ENCODE measurements around the gene CYB5R2.

Gene CYB5R2

DNA sequence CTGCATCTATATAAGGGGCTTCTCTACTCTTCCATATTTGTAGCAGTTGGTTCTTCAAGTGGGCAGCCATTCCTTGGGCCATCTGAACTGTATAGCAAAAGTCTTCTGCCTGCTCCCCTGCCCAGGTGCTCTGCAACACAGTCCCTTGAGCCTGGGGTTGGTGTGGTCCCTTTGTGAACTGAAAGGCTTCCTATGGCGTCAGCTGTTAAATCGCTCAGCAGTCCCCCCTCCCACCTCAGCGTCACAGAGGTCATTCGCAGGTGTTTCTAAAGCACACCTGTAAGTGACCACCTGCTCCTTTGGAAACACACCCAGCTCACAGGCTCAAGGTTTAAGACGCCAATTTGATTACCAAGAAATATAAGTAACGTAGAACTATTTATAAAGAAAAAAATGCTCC is 37.0 kb downstream of the CYB5R2 start:
- no peak overlapping the region for H3K9ac ChIP-seq (ENCODE audit: low read depth, low read length, poor library complexity)
- H3K27ac ChIP-seq (replicated peaks; ENCODE audit: low read length) = no peak overlapping the region
- no peak overlapping the region for H2BK120ac ChIP-seq (ENCODE audit: low read depth, low read length)
- no peak overlapping the region for H4K8ac ChIP-seq (ENCODE audit: low read depth, low read length)
- DNase-seq (ENCODE audit: low spot score) = no peak
- H3K14ac ChIP-seq (ENCODE audit: low read length) = no peak overlapping the region
- no peak overlapping the region for H3K18ac ChIP-seq (ENCODE audit: low read length)
- no peak overlapping the region for H3K4me2 ChIP-seq (ENCODE audit: insufficient read depth, low read length, poor library complexity, severe bottlenecking)
- H3K4me1 ChIP-seq (ENCODE audit: control insufficient read depth in 2 of 2, insufficient read depth in 1 of 2, low read depth in 1 of 2, low read length in 2 of 2) = peaks cover 0 to 3% of the 10 kb centered on the region in 2 donors
- WGBS, 2 donors (ENCODE audit: extremely low coverage in 2 of 2, insufficient read length in 2 of 2, insufficient replicate concordance in 1 of 2) = no CpG with 5 or more reads among the region's 6 CpGs
- no peaks in the 10 kb centered on the region for H3K9me3 ChIP-seq (replicated peaks in 1 of 2; ENCODE audit: control insufficient read depth in 2 of 2, insufficient read depth in 1 of 2, low read depth in 1 of 2, low read length in 2 of 2)
- no peak overlapping the region for H3K23ac ChIP-seq (ENCODE audit: low read depth, low read length, poor library complexity)
- H3K4ac ChIP-seq (ENCODE audit: low read length) = no peak overlapping the region
- H3K79me1 ChIP-seq (ENCODE audit: low read depth, low read length) = no peaks in the 10 kb centered on the region
- H2BK12ac ChIP-seq (ENCODE audit: low read length) = no peak overlapping the region
- no peak overlapping the region for H2AFZ ChIP-seq (ENCODE audit: low read length)
- no peaks in the 10 kb centered on the region for H3K36me3 ChIP-seq (replicated peaks in 1 of 2; ENCODE audit: control insufficient read depth in 2 of 2, insufficient read depth in 2 of 2, low read length in 2 of 2)
- no peak overlapping the region for H3K4me3 ChIP-seq (ENCODE audit: low read length in 2 of 2)
- H2AK5ac ChIP-seq (ENCODE audit: low read depth, low read length) = no peak overlapping the region
- H2BK5ac ChIP-seq (ENCODE audit: low read length) = no peak overlapping the region
- no peak overlapping the region for H2BK15ac ChIP-seq (ENCODE audit: low read length)
- H3K27me3 ChIP-seq (ENCODE audit: control insufficient read depth in 3 of 3, insufficient read depth in 3 of 3, low read depth in 1 of 3, low read length in 3 of 3) = no peaks in the 10 kb centered on the region
- no peak overlapping the region for H4K91ac ChIP-seq (ENCODE audit: low read depth, low read length, poor library complexity)

DNA sequence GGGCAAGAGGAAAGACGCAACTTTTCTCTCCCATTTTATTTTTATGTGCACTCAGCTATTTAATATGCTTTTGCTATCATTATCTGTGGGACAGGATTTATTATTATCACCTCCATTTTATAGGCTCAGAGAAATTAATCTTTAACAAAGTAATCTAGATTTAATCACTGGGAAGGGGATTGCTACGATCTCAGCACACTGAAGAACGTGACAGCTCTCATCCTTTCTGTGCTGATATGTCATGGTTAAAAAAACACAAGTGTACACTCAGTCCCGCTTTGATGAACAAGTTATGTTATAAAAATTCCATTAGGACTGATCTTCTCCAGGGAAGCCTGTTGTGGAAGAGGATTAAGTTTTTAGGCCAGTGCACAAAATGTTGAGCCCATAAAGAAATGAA is 37.6 kb downstream of the CYB5R2 start:
- Histone ChIP-seq H3K4me1 (ENCODE audit: control insufficient read depth in 2 of 2, insufficient read depth in 1 of 2, low read depth in 1 of 2, low read length in 2 of 2) (peaks cover 0 to 3% of the 10 kb centered on the region in 2 donors), H3K14ac (ENCODE audit: low read length) (no peak overlapping the region), H3K23ac (ENCODE audit: low read depth, low read length, poor library complexity) (no peak overlapping the region), H2AFZ (ENCODE audit: low read length) (no peak overlapping the region), H3K9ac (ENCODE audit: low read depth, low read length, poor library complexity) (no peak overlapping the region), H2BK12ac (ENCODE audit: low read length) (no peak overlapping the region), H3K27ac (replicated peaks; ENCODE audit: low read length) (no peak overlapping the region), H3K4me2 (ENCODE audit: insufficient read depth, low read length, poor library complexity, severe bottlenecking) (no peak overlapping the region), H2BK5ac (ENCODE audit: low read length) (no peak overlapping the region), H3K18ac (ENCODE audit: low read length) (no peak overlapping the region), H3K36me3 (replicated peaks in 1 of 2; ENCODE audit: control insufficient read depth in 2 of 2, insufficient read depth in 2 of 2, low read length in 2 of 2) (no peaks in the 10 kb centered on the region), H4K91ac (ENCODE audit: low read depth, low read length, poor library complexity) (no peak overlapping the region), H3K27me3 (ENCODE audit: control insufficient read depth in 3 of 3, insufficient read depth in 3 of 3, low read depth in 1 of 3, low read length in 3 of 3) (no peaks in the 10 kb centered on the region), H2AK5ac (ENCODE audit: low read depth, low read length) (no peak overlapping the region), H3K9me3 (replicated peaks in 1 of 2; ENCODE audit: control insufficient read depth in 2 of 2, insufficient read depth in 1 of 2, low read depth in 1 of 2, low read length in 2 of 2) (no peaks in the 10 kb centered on the region), H4K8ac (ENCODE audit: low read depth, low read length) (no peak overlapping the region), H3K4ac (ENCODE audit: low read length) (no peak overlapping the region), H3K79me1 (ENCODE audit: low read depth, low read length) (no peaks in the 10 kb centered on the region), H2BK120ac (ENCODE audit: low read depth, low read length) (no peak overlapping the region), H3K4me3 (ENCODE audit: low read length in 2 of 2) (no peak overlapping the region), H2BK15ac (ENCODE audit: low read length) (no peak overlapping the region)
- DNase-seq (ENCODE audit: low spot score) = no peak
- no CpG with 5 or more reads among the region's 4 CpGs for WGBS, 2 donors (ENCODE audit: extremely low coverage in 2 of 2, insufficient read length in 2 of 2, insufficient replicate concordance in 1 of 2)

GRCh38 chr11:7635137-7635536 is 38.2 kb downstream of the CYB5R2 start:
- no peak overlapping the region for H3K23ac ChIP-seq (ENCODE audit: low read depth, low read length, poor library complexity)
- no peak overlapping the region for H3K27ac ChIP-seq (replicated peaks; ENCODE audit: low read length)
- no peak overlapping the region for H3K4me2 ChIP-seq (ENCODE audit: insufficient read depth, low read length, poor library complexity, severe bottlenecking)
- no peak overlapping the region for H2BK120ac ChIP-seq (ENCODE audit: low read depth, low read length)
- no peaks in the 10 kb centered on the region for H3K27me3 ChIP-seq (ENCODE audit: control insufficient read depth in 3 of 3, insufficient read depth in 3 of 3, low read depth in 1 of 3, low read length in 3 of 3)
- H4K91ac ChIP-seq (ENCODE audit: low read depth, low read length, poor library complexity) = no peak overlapping the region
- H3K14ac ChIP-seq (ENCODE audit: low read length) = no peak overlapping the region
- no peaks in the 10 kb centered on the region for H3K9me3 ChIP-seq (replicated peaks in 1 of 2; ENCODE audit: control insufficient read depth in 2 of 2, insufficient read depth in 1 of 2, low read depth in 1 of 2, low read length in 2 of 2)
- no CpG with 5 or more reads among the region's 4 CpGs for WGBS, 2 donors (ENCODE audit: extremely low coverage in 2 of 2, insufficient read length in 2 of 2, insufficient replicate concordance in 1 of 2)
- H3K4me3 ChIP-seq (ENCODE audit: low read length in 2 of 2) = no peak overlapping the region
- H3K18ac ChIP-seq (ENCODE audit: low read length) = no peak overlapping the region
- no peak overlapping the region for H3K4ac ChIP-seq (ENCODE audit: low read length)
- no peak overlapping the region for H2AK5ac ChIP-seq (ENCODE audit: low read depth, low read length)
- no peaks in the 10 kb centered on the region for H3K79me1 ChIP-seq (ENCODE audit: low read depth, low read length)
- no peak overlapping the region for H2BK12ac ChIP-seq (ENCODE audit: low read length)
- H3K4me1 ChIP-seq (ENCODE audit: control insufficient read depth in 2 of 2, insufficient read depth in 1 of 2, low read depth in 1 of 2, low read length in 2 of 2) = peaks cover 0 to 3% of the 10 kb centered on the region in 2 donors
- H2BK5ac ChIP-seq (ENCODE audit: low read length) = no peak overlapping the region
- H2AFZ ChIP-seq (ENCODE audit: low read length) = no peak overlapping the region
- H2BK15ac ChIP-seq (ENCODE audit: low read length) = no peak overlapping the region
- DNase-seq (ENCODE audit: low spot score) = no peak
- H3K36me3 ChIP-seq (replicated peaks in 1 of 2; ENCODE audit: control insufficient read depth in 2 of 2, insufficient read depth in 2 of 2, low read length in 2 of 2) = no peaks in the 10 kb centered on the region
- no peak overlapping the region for H3K9ac ChIP-seq (ENCODE audit: low read depth, low read length, poor library complexity)
- no peak overlapping the region for H4K8ac ChIP-seq (ENCODE audit: low read depth, low read length)

DNA sequence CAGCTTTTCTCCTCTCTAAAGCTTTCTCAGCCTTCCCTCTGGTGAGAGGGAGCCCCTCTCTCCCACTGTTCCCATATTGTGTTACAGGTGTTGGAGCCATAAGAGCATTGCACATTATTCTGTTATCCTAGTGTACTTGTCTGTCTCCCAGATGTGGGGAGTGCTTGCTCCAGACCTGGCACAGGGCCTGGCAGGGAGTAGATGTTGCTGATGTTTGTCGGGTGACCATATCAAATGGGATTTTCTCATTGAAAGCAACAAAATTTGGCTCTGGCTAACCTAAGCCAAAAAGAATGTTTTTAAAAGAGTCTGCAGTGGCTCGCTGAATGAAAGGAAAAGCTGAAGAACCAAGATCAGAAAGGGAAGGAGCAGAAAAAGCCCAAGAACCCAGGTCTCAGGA is 41.1 kb downstream of the CYB5R2 start:
- Histone ChIP-seq H3K9ac (ENCODE audit: low read depth, low read length, poor library complexity) (no peak overlapping the region), H3K4ac (ENCODE audit: low read length) (no peak overlapping the region), H3K23ac (ENCODE audit: low read depth, low read length, poor library complexity) (no peak overlapping the region), H3K4me1 (ENCODE audit: control insufficient read depth in 2 of 2, insufficient read depth in 1 of 2, low read depth in 1 of 2, low read length in 2 of 2) (no peaks in the 10 kb centered on the region), H2BK15ac (ENCODE audit: low read length) (no peak overlapping the region), H2AK5ac (ENCODE audit: low read depth, low read length) (no peak overlapping the region), H2BK5ac (ENCODE audit: low read length) (no peak overlapping the region), H3K36me3 (replicated peaks in 1 of 2; ENCODE audit: control insufficient read depth in 2 of 2, insufficient read depth in 2 of 2, low read length in 2 of 2) (no peaks in the 10 kb centered on the region), H2BK12ac (ENCODE audit: low read length) (no peak overlapping the region), H4K8ac (ENCODE audit: low read depth, low read length) (no peak overlapping the region), H3K4me2 (ENCODE audit: insufficient read depth, low read length, poor library complexity, severe bottlenecking) (no peak overlapping the region), H4K91ac (ENCODE audit: low read depth, low read length, poor library complexity) (no peak overlapping the region), H3K79me1 (ENCODE audit: low read depth, low read length) (no peaks in the 10 kb centered on the region), H3K27ac (replicated peaks; ENCODE audit: low read length) (no peak overlapping the region), H3K18ac (ENCODE audit: low read length) (no peak overlapping the region), H3K27me3 (ENCODE audit: control insufficient read depth in 3 of 3, insufficient read depth in 3 of 3, low read depth in 1 of 3, low read length in 3 of 3) (no peaks in the 10 kb centered on the region), H3K9me3 (replicated peaks in 1 of 2; ENCODE audit: control insufficient read depth in 2 of 2, insufficient read depth in 1 of 2, low read depth in 1 of 2, low read length in 2 of 2) (no peaks in the 10 kb centered on the region), H2BK120ac (ENCODE audit: low read depth, low read length) (no peak overlapping the region), H3K14ac (ENCODE audit: low read length) (no peak overlapping the region), H3K4me3 (ENCODE audit: low read length in 2 of 2) (no peak overlapping the region), H2AFZ (ENCODE audit: low read length) (no peak overlapping the region)
- WGBS, 2 donors (ENCODE audit: extremely low coverage in 2 of 2, insufficient read length in 2 of 2, insufficient replicate concordance in 1 of 2) = no CpG with 5 or more reads among the region's 2 CpGs
- no peak for DNase-seq (ENCODE audit: low spot score)
